Cardiac atrium fibroblast (primary cell): ENCODE measurements around the gene MAD2L1. TPM values are rescaled to one million over a fixed set of nuclear protein-coding genes. Genes with fewer than 3 reads are reported as not detected.

ENCODE experiments used
- total RNA-seq: library from RNA; depleted of rRNA; stranded (reverse); fragments of >200 nt; gene quantifications from 2 replicates; pipeline ENCODE4 v1.2.3, GENCODE V29; 2015

The MAD2L1 gene
- 8.1 and 19.6 TPM in 2 replicates for total RNA-seq

DNA sequence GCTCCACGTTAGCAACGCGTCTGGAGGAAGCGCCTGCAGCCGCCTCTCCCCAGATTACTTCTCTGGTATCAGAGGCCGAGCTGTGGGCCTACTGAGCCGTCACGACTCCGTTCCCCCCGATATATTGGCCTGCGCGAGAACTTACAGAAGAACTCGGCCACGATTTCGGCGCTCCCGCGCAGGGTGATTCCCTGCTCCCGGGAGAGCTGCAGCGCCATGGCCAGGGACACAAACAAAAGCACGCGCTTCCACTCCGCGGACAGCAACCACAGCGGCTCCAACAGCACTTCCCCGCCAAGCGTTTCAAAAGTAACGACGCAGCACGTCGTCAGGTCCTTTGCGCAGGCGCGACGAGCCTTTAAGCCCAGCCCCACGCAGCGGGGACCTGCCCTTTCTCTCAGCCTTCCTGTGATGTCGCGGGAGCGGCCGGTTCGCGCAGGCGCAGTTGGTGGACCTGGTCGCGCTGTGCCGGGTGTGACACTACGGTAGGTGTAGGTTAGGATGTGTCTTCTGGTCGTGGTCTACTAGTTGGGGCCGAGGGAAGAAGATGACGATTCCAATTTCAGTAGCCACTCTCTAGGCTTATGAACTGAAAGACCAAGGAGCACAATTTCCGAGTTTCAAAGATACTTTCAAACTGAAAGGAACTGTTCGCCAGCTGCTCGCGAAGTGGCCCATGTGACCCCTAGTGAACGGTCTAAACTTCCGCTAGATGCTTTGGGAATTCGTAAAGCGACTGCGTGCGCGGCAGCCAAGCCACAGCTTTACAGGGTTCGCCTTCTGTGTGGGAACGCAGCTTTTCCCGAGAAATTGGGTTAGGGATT lies at the start of gene MAD2L1:
Gene MAD2L1, minus strand, starts transcription at position 332 of the 824 bp plus-strand sequence. Its CDS starts 114 bp downstream, at position 218.

